RWPE1 (cell line): Measurements from ENCODE around the gene RPS27A.
"Not testable (repeated sequence)": the region's sequence is repeated elsewhere in the genome, so short reads cannot be mapped to it uniquely, and the experiment has no call there.

Source experiments
- CTCF ChIA-PET: fragments of 350-600 bp; sonication (Branson Sonifier 250); formaldehyde crosslinking; extraction: SDS; loops from one replicate; lab custom pipeline; 2021; lab: Yijun Ruan, JAX
- POLR2A ChIA-PET: fragments of 400-600 bp; formaldehyde crosslinking; extraction: SDS; loops from one replicate; lab custom pipeline; 2020; ENCODE audit warnings: antibody characterized with exemption; ENCODE audit not compliant: low non-redundant PET; lab: Yijun Ruan, JAX
- DNase-seq: peaks from one replicate; pipeline ENCODE4 v3.0.0; 2012; ENCODE audit warnings: low spot score
- H3K27ac ChIP-seq: fragments of 450-650 bp; 2 replicates; pipeline ENCODE4 v1.5.1; 2017
- TF ChIP-seq, protein P1 (sequence below): fragments of 450-650 bp; conservative IDR thresholded peaks from 2 replicates; pipeline ENCODE4 v1.5.1; 2017; ENCODE audit warnings: low read depth, mild to moderate bottlenecking

Gene RPS27A

DNA sequence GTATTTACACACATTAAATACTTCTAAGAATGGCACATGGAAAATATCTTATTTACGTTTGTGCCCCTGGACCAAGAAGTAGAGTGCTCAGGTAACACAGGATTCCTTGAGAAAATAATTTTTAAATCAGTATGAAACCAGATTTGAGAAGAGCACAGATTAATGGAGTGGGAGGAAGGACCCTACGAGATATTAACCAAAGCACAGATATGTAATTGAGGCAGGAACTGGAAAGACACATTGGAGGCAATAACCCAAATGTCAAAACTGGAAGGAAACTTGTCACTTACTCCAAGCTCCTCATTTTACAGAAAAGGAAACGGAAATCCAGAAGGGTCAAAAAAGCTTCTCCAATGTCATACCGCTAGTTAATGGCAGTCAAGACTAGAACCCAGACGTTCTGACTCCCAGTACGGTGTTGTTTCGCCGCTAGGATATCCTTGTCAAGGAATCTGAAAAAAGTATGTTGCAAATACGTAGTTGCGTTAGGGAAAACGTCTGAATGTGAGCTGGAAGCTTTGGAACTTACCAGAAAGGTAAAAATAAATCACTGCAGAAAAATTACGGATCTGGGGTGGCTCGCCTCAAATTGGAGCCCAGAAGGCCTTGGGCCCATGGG, 35.9 kb downstream of the RPS27A start:
- peak overlapping the region; percentile 84 for H3K27ac ChIP-seq
- ChIA-PET CTCF (no interaction called here), POLR2A (no interaction called here)

DNA sequence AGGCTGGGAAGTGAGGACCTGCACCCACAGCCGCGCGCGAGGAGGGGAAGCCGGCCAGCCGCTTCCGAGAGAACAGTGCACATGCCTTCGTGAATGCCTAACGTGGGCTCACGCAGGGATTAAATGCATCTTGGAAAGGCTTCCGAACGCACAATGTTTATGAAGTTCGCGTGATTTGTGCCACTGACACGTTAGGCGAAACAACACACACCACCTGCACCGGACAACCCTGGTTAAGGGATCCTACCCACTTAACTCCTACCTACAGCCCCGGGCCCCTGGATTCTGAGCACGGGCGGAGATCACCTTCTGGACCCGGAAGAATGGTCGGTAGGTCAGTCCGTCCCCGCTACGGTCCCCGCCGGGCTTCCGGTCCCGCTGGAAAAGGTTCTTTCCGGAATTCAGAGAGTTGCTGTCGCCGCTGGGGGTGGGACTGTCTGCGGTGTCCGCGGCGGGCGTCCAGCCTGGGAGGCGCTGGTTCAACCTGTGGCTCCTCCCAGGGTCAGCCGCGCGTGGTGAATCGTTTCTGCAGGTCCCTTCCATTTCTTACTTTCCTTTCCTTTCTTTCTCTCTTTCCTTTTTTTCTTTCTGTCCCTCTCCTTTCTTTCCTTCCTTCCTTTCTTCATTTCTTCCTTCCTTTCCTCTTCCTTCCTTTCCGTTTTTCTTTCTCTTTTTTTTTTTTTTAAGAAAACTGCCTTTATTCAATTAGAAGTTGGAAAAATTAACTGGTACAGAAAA, 36.6 kb downstream of the RPS27A start, which contains the start of gene MTIF2:
TSS of gene MTIF2 (minus strand) at position 325 of the 738 bp plus-strand sequence. CDS start 5,373 bp downstream, outside the sequence.
- ChIA-PET POLR2A (interaction anchor here (0.6 kb wide), 1 partner anchor 160 kb away, joined by 4 read pairs; no protein-coding TSS in a partner anchor), CTCF (interaction anchor here (0.6 kb wide), 1 partner anchor 1216 kb away, joined by 3 read pairs; no protein-coding TSS in a partner anchor)
- TF ChIP-seq, protein P1, sequence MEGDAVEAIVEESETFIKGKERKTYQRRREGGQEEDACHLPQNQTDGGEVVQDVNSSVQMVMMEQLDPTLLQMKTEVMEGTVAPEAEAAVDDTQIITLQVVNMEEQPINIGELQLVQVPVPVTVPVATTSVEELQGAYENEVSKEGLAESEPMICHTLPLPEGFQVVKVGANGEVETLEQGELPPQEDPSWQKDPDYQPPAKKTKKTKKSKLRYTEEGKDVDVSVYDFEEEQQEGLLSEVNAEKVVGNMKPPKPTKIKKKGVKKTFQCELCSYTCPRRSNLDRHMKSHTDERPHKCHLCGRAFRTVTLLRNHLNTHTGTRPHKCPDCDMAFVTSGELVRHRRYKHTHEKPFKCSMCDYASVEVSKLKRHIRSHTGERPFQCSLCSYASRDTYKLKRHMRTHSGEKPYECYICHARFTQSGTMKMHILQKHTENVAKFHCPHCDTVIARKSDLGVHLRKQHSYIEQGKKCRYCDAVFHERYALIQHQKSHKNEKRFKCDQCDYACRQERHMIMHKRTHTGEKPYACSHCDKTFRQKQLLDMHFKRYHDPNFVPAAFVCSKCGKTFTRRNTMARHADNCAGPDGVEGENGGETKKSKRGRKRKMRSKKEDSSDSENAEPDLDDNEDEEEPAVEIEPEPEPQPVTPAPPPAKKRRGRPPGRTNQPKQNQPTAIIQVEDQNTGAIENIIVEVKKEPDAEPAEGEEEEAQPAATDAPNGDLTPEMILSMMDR: no peak
- DNase-seq: peak; percentile 89
- H3K27ac ChIP-seq: peak within 1 kb of the TSS; percentile 84

More for the DNA sequence above, 35.9 kb downstream of the RPS27A start:
- DNase-seq: peak; percentile 5
- TF ChIP-seq, protein P1: no peak

DNA sequence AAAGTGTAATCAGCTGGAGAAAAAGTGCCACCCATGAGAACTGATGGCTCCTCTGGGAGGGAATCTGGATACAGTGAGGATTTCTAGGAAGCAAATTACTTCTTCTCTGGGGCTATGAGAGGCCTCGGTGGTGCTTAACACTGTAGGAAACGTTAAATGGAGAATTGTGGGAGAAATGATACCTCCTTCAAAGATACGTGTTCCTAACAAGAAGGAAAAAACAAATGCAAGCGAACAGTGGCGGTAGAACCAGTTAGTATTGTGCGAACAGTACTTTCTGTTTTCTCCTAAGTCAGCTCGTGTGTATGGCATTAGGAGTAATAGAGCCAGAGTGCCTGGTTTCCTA, 37.1 kb downstream of the RPS27A start:
- TF ChIP-seq, protein P1: no peak
- ChIA-PET CTCF (interaction anchor here (0.6 kb wide), 1 partner anchor 1216 kb away, joined by 3 read pairs; no protein-coding TSS in a partner anchor), POLR2A (interaction anchor here (0.6 kb wide), 1 partner anchor 159 kb away, joined by 4 read pairs; no protein-coding TSS in a partner anchor)
- DNase-seq: peak; percentile 7
- H3K27ac ChIP-seq: peak overlapping the region; percentile 37; the same call in 1 of the 2 replicates

DNA sequence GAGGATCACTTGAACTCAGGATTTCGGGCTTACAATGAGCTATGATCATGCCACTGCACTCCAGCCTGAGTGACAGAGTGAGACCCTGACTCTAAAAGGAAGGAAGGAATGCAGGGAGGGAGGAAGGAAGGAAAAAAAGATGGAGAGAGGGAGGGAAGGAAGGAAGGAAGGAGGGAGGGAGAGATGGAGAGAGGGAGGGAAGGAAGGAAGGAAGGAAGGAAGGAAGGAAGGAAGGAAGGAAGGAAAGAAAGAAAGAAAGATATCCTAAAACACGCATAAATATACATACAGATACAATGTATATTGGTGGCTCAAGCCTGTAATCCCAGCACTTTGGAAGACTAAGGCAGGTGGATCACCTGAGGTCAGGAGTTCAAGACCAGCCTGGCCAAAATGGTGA, 41.9 kb downstream of the RPS27A start:
- H3K27ac ChIP-seq, DNase-seq, CTCF ChIA-PET: not testable (repeated sequence)
- POLR2A ChIA-PET: interaction anchor here (0.6 kb wide), 1 partner anchor 65 kb away, joined by 3 read pairs; no protein-coding TSS in a partner anchor

DNA sequence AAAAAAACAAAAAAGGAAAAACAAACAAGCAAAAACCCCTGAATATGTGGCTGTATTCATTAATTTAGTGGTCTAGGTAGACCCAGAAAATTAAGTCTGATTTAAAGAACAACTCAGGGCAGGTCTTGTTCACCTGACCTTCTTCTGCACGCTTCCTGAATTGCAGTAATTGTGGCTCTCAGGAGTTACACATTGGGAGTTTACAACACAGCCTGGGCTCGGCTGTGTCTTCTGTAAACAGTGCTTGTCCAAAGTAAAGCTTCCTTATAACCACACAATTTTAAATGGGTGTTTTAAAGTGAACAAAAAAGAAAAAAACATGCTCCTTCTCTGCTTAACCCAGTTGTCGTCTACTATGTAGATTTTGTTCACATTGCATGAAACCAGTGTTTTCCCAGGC, 44.8 kb downstream of the RPS27A start:
- no peak for DNase-seq
- TF ChIP-seq, protein P1: no peak
- CTCF ChIA-PET: no interaction called here
- POLR2A ChIA-PET: no interaction called here
- H3K27ac ChIP-seq: no peak overlapping the region

DNA sequence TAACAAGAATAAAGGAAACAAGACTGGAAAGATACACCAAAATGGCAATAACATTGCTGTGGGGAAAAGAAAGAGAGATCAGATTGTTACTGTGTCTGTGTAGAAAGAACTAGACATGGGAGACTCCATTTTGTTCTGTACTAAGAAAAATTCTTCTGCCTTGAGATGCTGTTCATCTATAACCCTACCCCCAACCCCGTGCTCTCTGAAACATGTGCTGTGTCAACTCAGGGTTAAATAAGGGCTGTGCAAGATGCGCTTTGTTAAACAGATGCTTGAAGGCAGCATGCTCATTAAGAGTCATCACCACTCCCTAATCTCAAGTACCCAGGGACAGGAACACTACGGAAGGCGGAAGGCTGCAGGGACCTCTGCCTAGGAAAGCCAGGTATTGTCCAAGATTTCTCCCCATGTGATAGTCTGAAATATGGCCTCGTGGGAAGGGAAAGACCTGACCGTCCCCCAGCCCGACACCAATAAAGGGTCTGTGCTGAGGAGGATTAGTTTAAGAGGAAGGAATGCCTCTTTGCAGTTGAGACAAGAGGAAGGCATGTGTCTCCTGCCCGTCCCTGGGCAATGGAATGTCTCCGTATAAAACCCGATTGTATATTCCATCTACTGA, 46.8 kb downstream of the RPS27A start:
- POLR2A ChIA-PET, CTCF ChIA-PET, H3K27ac ChIP-seq, DNase-seq: not testable (repeated sequence)

DNA sequence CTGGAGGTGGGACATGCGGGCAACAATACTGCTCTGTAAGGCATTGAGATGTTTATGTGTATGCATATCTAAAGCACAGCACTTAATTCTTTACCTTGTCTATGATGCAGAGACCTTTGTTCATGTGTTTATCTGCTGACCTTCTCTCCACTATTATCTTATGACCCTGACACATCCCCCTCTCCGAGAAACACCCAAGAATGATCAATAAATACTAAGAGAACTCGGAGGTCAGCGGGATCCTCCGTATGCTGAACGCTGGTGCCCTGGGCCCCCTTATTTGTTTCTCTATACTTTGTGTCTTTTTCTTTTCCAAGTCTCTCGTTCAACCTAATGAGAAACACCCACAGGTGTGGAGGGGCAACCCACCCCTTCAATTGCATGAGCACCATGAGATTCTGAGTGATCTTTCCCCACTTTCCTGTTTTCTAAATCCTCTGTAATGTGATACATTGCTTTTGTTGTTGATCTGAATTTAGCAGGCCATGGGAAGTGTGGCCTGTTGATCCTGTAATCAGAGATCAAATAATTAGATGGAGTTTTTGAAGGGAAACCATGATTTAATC, 47.5 kb downstream of the RPS27A start:
- H3K27ac ChIP-seq, POLR2A ChIA-PET, DNase-seq, CTCF ChIA-PET: not testable (repeated sequence)

DNA sequence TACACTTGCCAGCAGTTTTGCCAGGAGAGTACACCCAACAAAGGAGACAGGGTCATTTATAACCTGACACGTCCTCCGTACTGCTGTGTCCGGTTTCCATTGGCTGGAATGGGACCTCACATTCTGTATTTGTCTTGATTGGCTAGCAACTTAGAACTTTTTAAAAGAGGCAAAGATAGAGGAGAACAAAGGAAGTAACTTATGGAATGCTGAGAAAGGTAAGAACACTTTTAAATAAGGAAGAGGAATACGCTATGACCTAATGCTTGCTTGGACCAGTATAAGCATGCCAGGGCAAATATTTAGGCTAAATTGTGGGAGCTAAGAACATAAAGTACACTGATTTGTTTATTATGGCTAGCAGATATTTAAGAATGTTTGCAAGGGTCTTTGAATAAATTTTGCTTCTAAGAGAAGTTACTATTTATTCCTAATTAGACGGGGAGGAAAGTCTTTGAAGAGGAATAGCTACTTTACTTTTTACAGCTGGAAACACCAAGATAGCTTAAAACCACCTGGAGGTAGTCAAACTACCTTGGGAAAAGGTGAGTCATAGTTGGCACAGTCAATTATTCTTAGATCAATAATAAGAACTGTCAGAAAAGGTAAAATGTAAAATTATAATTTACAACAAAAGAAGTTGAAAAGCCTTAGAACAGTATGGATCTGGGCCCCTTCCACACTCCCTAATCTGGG, 48.5 kb downstream of the RPS27A start:
- POLR2A ChIA-PET, DNase-seq: not testable (repeated sequence)
- CTCF ChIA-PET: interaction anchor here (0.5 to 0.6 kb wide), 2 partner anchors 132 to 1309 kb away, joined by 3 read pairs; no protein-coding TSS in a partner anchor
- peak overlapping the region; percentile 87 for H3K27ac ChIP-seq
